A549 (cell line): ENCODE measurements around the gene UPB1. TPM values are rescaled to one million over a fixed set of nuclear protein-coding genes. Genes with fewer than 3 reads are reported as not detected.

ENCODE experiments used
- ATAC-seq, 2 experiments: fragments of 200-7000 bp in 1 of 2; fragments of >200 bp in 1 of 2; cut with Nextera tagmentation in 1 of 2; cut with Tn5 transposase in 1 of 2; 3 replicates each; pipeline versions ENCODE4 v1.8.0 to v1.9.1; 2018 to 2020; ENCODE audit warnings: mild to moderate bottlenecking in 1 of 2, moderate library complexity in 1 of 2
- CTCF ChIA-PET: fragments of 300-600 bp; sonication (Branson Sonifier 250); formaldehyde crosslinking; extraction: SDS; loops from one replicate; lab custom pipeline; 2021; ENCODE audit warnings: antibody characterized with exemption, inconsistent platforms; lab: Yijun Ruan, JAX
- POLR2A ChIA-PET: fragments of 350-600 bp; formaldehyde crosslinking; extraction: SDS; loops from one replicate; lab custom pipeline; 2021; ENCODE audit warnings: antibody characterized with exemption, inconsistent platforms; lab: Yijun Ruan, JAX
- DNase-seq, 2 experiments: peaks; one replicate each; pipeline versions ENCODE4 v3.0.0 to v3.0.0-alpha.2; 2011 to 2016; ENCODE audit warnings: low read depth in 1 of 2, low spot score in 1 of 2
- FAIRE-seq: peaks from 2 replicates; lab custom pipeline; 2011; peaks lifted over from hg19 to GRCh38; lab: Jason Lieb, UNC
- H3K27ac ChIP-seq, 2 experiments: fragments of >200 bp; sonication (Bioruptor Twin); formaldehyde crosslinking; 3 replicates each; pipeline ENCODE4 v1.5.1; 2016 to 2017
- H3K4me1 ChIP-seq: fragments of >200 bp; sonication (Bioruptor Twin); formaldehyde crosslinking; 3 replicates; pipeline ENCODE4 v1.6.1; 2016
- H3K4me2 ChIP-seq: fragments of >200 bp; sonication (Bioruptor Twin); formaldehyde crosslinking; 3 replicates; pipeline ENCODE4 v1.6.1; 2016
- H3K4me3 ChIP-seq: fragments of >200 bp; sonication (Bioruptor Twin); formaldehyde crosslinking; 3 replicates; pipeline ENCODE4 v1.5.1; 2016
- H3K9me3 ChIP-seq: fragments of >200 bp; sonication (Bioruptor Twin); formaldehyde crosslinking; 3 replicates; pipeline ENCODE4 v1.6.1; 2016
- CBX2 ChIP-seq: fragments of 200-600 bp; sonication (generic); IDR thresholded peaks from 2 replicates; pipeline ENCODE4 v1.6.1; 2016; ENCODE audit warnings: low read depth, mild to moderate bottlenecking, borderline replicate concordance
- CBX8 ChIP-seq: fragments of 200-600 bp; sonication (generic); IDR thresholded peaks from 2 replicates; pipeline ENCODE4 v1.6.1; 2016
- EHF ChIP-seq: fragments of 250-450 bp; sonication (Bioruptor Pico); IDR thresholded peaks from 2 replicates; pipeline ENCODE4 v1.5.0; 2020; ENCODE audit warnings: mild to moderate bottlenecking
- ESRRA ChIP-seq: fragments of 150-350 bp; IDR thresholded peaks from 2 replicates; pipeline ENCODE4 v1.6.1; 2014; ENCODE audit warnings: mild to moderate bottlenecking, low read length, borderline replicate concordance
- FOSL2 ChIP-seq, 2 experiments: fragments of 450-650 bp in 1 of 2; fragments of >200 bp in 1 of 2; sonication (Bioruptor Twin) in 1 of 2; formaldehyde crosslinking; IDR thresholded peaks; 2 replicates each; pipeline versions ENCODE4 v1.5.0 to v1.6.1; 2016 to 2020; ENCODE audit warnings: mild to moderate bottlenecking in 1 of 2, moderate library complexity in 1 of 2
- GATA3 ChIP-seq: IDR thresholded peaks from 2 replicates; pipeline ENCODE4 v1.6.1; 2012; ENCODE audit warnings: borderline replicate concordance
- HDAC2 ChIP-seq: fragments of 200-600 bp; sonication (generic); IDR thresholded peaks from 2 replicates; pipeline ENCODE4 v1.6.1; 2016
- HEYL ChIP-seq: fragments of 250-450 bp; sonication (Bioruptor Pico); IDR thresholded peaks from 2 replicates; pipeline ENCODE4 v1.8.0; 2021; ENCODE audit warnings: mild to moderate bottlenecking, moderate library complexity
- HOXB13 ChIP-seq: fragments of 250-450 bp; sonication (Bioruptor Pico); IDR thresholded peaks from 2 replicates; pipeline ENCODE4 v1.5.0; 2020; ENCODE audit warnings: low read depth, mild to moderate bottlenecking, moderate library complexity
- JUN ChIP-seq, 2 experiments: fragments of >200 bp; sonication (Bioruptor Twin); formaldehyde crosslinking; IDR thresholded peaks; 2 replicates in 1 of 2; 3 replicates in 1 of 2; pipeline ENCODE4 v1.6.1; 2016 to 2017
- JUNB ChIP-seq: fragments of >200 bp; sonication (Bioruptor Twin); formaldehyde crosslinking; IDR thresholded peaks from 2 replicates; pipeline ENCODE4 v1.6.1; 2016
- KDM5A ChIP-seq: fragments of 200-600 bp; sonication (generic); IDR thresholded peaks from 2 replicates; pipeline ENCODE4 v1.6.1; 2016; ENCODE audit warnings: antibody characterized with exemption, mild to moderate bottlenecking
- NFE2L2 ChIP-seq: fragments of 150-350 bp; conservative IDR thresholded peaks from 2 replicates; pipeline ENCODE4 v1.6.1; 2014; ENCODE audit warnings: low read length
- NPAS2 ChIP-seq: fragments of 250-450 bp; sonication (Bioruptor Pico); IDR thresholded peaks from 2 replicates; pipeline ENCODE4 v1.8.0; 2022; ENCODE audit warnings: mild to moderate bottlenecking, moderate library complexity, borderline replicate concordance
- PHF8 ChIP-seq: fragments of 200-600 bp; sonication (generic); IDR thresholded peaks from 2 replicates; pipeline ENCODE4 v1.6.1; 2016; ENCODE audit warnings: low read depth, mild to moderate bottlenecking, antibody characterized with exemption, moderate library complexity, borderline replicate concordance
- POLR2A ChIP-seq: IDR thresholded peaks from 2 replicates; pipeline ENCODE4 v1.6.1; 2012; ENCODE audit warnings: mild to moderate bottlenecking, low read length
- RARB ChIP-seq: fragments of 250-450 bp; sonication (Bioruptor Pico); IDR thresholded peaks from 2 replicates; pipeline ENCODE4 v1.8.0; 2021; ENCODE audit warnings: mild to moderate bottlenecking, moderate library complexity
- SMC3 ChIP-seq: fragments of >200 bp; sonication (Bioruptor Twin); formaldehyde crosslinking; IDR thresholded peaks from 3 replicates; pipeline ENCODE4 v1.6.1; 2018; ENCODE audit warnings: inconsistent platforms
- SREBF2 ChIP-seq: fragments of 450-650 bp; IDR thresholded peaks from 2 replicates; pipeline ENCODE4 v1.6.1; 2014; ENCODE audit warnings: mild to moderate bottlenecking, moderate library complexity
- ZFP36 ChIP-seq: fragments of 450-650 bp; IDR thresholded peaks from 2 replicates; pipeline ENCODE4 v1.6.1; 2014; ENCODE audit warnings: borderline replicate concordance; ENCODE audit not compliant: partially characterized antibody
- ZNF302 ChIP-seq: fragments of 250-450 bp; sonication (Bioruptor Pico); IDR thresholded peaks from 2 replicates; pipeline ENCODE4 v1.9.0; 2021; ENCODE audit warnings: inconsistent platforms, mild to moderate bottlenecking, moderate library complexity
- WGBS: methylation state at CpG from one replicate; pipeline ENCODE4 v1.1.6; 2017; ENCODE audit errors: missing lambda C conversion rate; 5-methylcytosine and 5-hydroxymethylcytosine counted together
- polyA plus RNA-seq, 4 experiments: library from polyadenylated mRNA; depleted of rRNA in 3 of 4; stranded (reverse); fragments of >200 nt; fragmentation: RNase III in 1 of 4; extraction: RNeasy Plus Mini Kit Qiagen cat#74134 plus additional on column Dnase treatment in 1 of 4; gene quantifications; 2 replicates in 3 of 4; 3 replicates in 1 of 4; pipeline ENCODE4 v1.2.3, GENCODE V29; 2011 to 2017
- TF ChIP-seq, protein P1 (sequence below): IDR thresholded peaks from 2 replicates; pipeline ENCODE4 v1.6.1; 2012
- TF ChIP-seq, protein P2 (sequence below): fragments of 450-650 bp; IDR thresholded peaks from 2 replicates; pipeline ENCODE4 v1.6.1; 2014; ENCODE audit warnings: antibody characterized with exemption
- TF ChIP-seq, protein P3 (sequence below): fragments of >200 bp; sonication (Bioruptor Twin); formaldehyde crosslinking; IDR thresholded peaks from 2 replicates; pipeline ENCODE4 v1.6.1; 2016
- TF ChIP-seq, protein P4 (sequence below): fragments of >200 bp; sonication (Bioruptor Twin); formaldehyde crosslinking; IDR thresholded peaks from 3 replicates; pipeline ENCODE4 v1.5.1; 2016
- TF ChIP-seq, protein P5 (sequence below): fragments of >200 bp; sonication (Bioruptor Twin); formaldehyde crosslinking; IDR thresholded peaks from 3 replicates; pipeline ENCODE4 v1.6.1; 2016

The UPB1 gene
- polyA plus RNA-seq, 2 of the 4 experiments (the other 2 are of a cell fraction): 0.04 TPM; not detected in 1

DNA sequence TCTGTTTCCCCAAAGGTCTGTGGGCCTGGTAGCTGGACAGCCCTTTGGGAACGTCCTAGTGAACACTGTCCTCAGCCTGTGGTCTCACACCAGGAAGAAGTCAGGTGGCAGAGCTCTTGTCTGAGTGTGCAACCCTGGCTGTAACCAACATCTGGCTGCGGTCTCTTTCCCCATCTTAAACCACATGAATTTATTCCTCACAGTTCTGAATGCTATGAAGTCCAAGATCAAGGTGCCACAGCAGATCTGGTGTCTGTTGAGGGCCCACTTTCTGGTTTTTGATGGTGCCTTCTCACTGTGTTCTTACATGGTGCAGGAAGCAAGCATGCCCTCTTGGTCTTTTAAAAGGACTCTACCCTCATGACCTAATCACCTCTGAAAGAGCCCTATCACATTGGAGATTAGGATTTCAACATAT, 2.7 kb downstream of the UPB1 start:
- no peaks in the 10 kb centered on the region for H3K9me3 ChIP-seq
- FAIRE-seq: no peak
- POLR2A ChIA-PET: no interaction called here
- WGBS: 60% methylated on average over 2 of the region's 2 CpGs
- TF ChIP-seq, protein P1, sequence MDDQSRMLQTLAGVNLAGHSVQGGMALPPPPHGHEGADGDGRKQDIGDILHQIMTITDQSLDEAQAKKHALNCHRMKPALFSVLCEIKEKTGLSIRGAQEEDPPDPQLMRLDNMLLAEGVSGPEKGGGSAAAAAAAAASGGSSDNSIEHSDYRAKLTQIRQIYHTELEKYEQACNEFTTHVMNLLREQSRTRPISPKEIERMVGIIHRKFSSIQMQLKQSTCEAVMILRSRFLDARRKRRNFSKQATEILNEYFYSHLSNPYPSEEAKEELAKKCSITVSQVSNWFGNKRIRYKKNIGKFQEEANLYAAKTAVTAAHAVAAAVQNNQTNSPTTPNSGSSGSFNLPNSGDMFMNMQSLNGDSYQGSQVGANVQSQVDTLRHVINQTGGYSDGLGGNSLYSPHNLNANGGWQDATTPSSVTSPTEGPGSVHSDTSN: no peak
- TF ChIP-seq RARB (CRISPR knock-in tag) (no peak), POLR2A (no peak), ZNF302 (CRISPR knock-in tag) (no peak), NPAS2 (no peak), SREBF2 (no peak), NFE2L2 (no peak), CBX2 (no peak)
- TF ChIP-seq, protein P2, sequence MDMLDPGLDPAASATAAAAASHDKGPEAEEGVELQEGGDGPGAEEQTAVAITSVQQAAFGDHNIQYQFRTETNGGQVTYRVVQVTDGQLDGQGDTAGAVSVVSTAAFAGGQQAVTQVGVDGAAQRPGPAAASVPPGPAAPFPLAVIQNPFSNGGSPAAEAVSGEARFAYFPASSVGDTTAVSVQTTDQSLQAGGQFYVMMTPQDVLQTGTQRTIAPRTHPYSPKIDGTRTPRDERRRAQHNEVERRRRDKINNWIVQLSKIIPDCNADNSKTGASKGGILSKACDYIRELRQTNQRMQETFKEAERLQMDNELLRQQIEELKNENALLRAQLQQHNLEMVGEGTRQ: no peak
- TF ChIP-seq, all 56 proteins: peak for 0
- DNase-seq (no peak), ATAC-seq (no peak)
- Histone ChIP-seq H3K4me2 (no peak overlapping the region), H3K27ac (no peak overlapping the region), H3K4me3 (no peak overlapping the region), H3K4me1 (no peaks in the 10 kb centered on the region)
- CTCF ChIA-PET: interaction anchor here (1.4 kb wide), 1 partner anchor 24 kb away, joined by 3 read pairs; no protein-coding TSS in a partner anchor

DNA sequence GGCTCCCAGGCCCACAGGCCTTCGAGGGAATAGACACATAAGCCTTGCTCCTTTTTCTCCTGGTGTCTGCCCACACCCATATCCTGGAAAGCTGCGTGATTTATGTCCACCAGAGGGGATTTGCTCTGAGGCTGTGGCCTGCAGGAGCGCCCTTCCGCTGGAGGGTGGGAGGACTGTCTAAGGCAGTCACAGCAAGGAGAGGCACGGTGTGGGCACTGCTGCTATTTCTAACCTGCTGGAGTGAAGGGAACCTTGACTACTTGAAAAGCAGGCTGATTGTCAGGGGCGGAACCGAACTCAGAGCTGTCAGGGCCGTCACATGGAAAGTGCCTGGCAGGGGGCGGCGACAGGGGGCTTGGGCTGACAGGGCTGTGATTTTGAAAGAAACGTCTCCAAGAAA, 3.7 kb downstream of the UPB1 start:
- Histone ChIP-seq H3K4me2 (no peak overlapping the region), H3K27ac (no peak overlapping the region), H3K9me3 (no peaks in the 10 kb centered on the region), H3K4me3 (no peak overlapping the region), H3K4me1 (no peaks in the 10 kb centered on the region)
- 78% methylated on average over 11 of the region's 11 CpGs for WGBS
- ATAC-seq (no peak), FAIRE-seq (no peak), DNase-seq (no peak)
- ChIA-PET POLR2A (no interaction called here), CTCF (interaction anchor here (0.6 to 1.3 kb wide), 4 partner anchors 13 to 27 kb away, joined by 3 to 6 read pairs (median 4); no protein-coding TSS in a partner anchor)
- TF ChIP-seq HDAC2: no peak
- no peak for TF ChIP-seq HEYL (CRISPR knock-in tag)
- no peak for TF ChIP-seq JUN (IDR thresholded peaks at IDR 0.05)
- TF ChIP-seq CBX2: no peak
- TF ChIP-seq PHF8: no peak
- TF ChIP-seq JUNB: no peak
- TF ChIP-seq FOSL2 (IDR thresholded peaks at IDR 0.05): no peak
- TF ChIP-seq FOSL2 (CRISPR knock-in tag; IDR thresholded peaks at IDR 0.05): no peak
- TF ChIP-seq SREBF2: no peak
- TF ChIP-seq, protein P3, sequence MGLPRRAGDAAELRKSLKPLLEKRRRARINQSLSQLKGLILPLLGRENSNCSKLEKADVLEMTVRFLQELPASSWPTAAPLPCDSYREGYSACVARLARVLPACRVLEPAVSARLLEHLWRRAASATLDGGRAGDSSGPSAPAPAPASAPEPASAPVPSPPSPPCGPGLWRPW: no peak
- TF ChIP-seq HOXB13 (CRISPR knock-in tag): no peak
- TF ChIP-seq, protein P4, sequence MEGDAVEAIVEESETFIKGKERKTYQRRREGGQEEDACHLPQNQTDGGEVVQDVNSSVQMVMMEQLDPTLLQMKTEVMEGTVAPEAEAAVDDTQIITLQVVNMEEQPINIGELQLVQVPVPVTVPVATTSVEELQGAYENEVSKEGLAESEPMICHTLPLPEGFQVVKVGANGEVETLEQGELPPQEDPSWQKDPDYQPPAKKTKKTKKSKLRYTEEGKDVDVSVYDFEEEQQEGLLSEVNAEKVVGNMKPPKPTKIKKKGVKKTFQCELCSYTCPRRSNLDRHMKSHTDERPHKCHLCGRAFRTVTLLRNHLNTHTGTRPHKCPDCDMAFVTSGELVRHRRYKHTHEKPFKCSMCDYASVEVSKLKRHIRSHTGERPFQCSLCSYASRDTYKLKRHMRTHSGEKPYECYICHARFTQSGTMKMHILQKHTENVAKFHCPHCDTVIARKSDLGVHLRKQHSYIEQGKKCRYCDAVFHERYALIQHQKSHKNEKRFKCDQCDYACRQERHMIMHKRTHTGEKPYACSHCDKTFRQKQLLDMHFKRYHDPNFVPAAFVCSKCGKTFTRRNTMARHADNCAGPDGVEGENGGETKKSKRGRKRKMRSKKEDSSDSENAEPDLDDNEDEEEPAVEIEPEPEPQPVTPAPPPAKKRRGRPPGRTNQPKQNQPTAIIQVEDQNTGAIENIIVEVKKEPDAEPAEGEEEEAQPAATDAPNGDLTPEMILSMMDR: no peak

DNA sequence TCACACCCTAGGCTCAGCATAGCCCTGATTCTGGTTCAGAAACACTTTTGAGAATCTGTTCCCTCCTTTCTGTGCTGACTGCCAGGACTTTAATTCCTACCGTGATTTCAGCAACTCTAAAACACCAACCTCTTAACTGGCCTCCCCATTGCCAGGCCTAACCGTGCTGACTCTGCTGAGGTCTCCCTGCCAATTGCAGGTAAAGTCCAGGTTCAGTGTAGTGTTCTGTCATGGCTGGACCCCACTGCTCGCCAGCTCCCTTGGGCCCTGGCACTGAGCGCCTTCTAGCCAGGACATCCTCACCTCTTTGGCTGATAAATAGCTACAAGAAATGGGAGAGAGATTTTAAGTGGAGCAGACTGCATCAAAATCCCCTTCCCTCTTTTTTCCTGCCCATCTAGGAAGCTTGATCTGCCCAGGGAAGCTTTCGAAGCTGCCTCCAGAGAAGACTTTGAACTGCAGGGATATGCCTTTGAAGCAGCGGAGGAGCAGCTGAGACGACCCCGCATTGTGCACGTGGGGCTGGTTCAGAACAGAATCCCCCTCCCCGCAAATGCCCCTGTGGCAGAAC, 4.7 kb downstream of the UPB1 start:
- WGBS: 84% methylated on average over 8 of the region's 10 CpGs
- POLR2A ChIA-PET: no interaction called here

More for the DNA sequence above, 4.7 kb downstream of the UPB1 start:
- TF ChIP-seq POLR2A (no peak), ESRRA (no peak), ZFP36 (no peak), SMC3 (no peak), GATA3 (no peak), CBX8 (no peak), EHF (CRISPR knock-in tag) (no peak), SREBF2 (no peak), HDAC2 (no peak), KDM5A (no peak), HEYL (CRISPR knock-in tag) (no peak)
- TF ChIP-seq, protein P5, sequence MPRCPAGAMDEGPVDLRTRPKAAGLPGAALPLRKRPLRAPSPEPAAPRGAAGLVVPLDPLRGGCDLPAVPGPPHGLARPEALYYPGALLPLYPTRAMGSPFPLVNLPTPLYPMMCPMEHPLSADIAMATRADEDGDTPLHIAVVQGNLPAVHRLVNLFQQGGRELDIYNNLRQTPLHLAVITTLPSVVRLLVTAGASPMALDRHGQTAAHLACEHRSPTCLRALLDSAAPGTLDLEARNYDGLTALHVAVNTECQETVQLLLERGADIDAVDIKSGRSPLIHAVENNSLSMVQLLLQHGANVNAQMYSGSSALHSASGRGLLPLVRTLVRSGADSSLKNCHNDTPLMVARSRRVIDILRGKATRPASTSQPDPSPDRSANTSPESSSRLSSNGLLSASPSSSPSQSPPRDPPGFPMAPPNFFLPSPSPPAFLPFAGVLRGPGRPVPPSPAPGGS: no peak
- CTCF ChIA-PET: interaction anchor here (0.6 to 1.6 kb wide), 5 partner anchors 16 to 76 kb away, joined by 3 to 4 read pairs (median 3); partner anchors contain the start of gene ADORA2A
- H3K27ac ChIP-seq: no peak overlapping the region
- H3K4me2 ChIP-seq: no peak overlapping the region
- no peak for DNase-seq
- no peak overlapping the region for H3K4me3 ChIP-seq
- H3K9me3 ChIP-seq: no peaks in the 10 kb centered on the region
- no peak for FAIRE-seq
- ATAC-seq: no peak
- H3K4me1 ChIP-seq: no peaks in the 10 kb centered on the region
